HG02884 (cell line): ENCODE measurements around the gene RIMBP2.

Experiments used
- ATAC-seq: cut with Tn5 transposase; IDR thresholded peaks from one replicate; pipeline ENCODE4 v1.9.1; 2021; ENCODE audit warnings: mild to moderate bottlenecking, moderate library complexity; ENCODE audit not compliant: unreplicated experiment

The RIMBP2 gene

GRCh38 chr12:130639476-130640424, 76.3 kb downstream of the RIMBP2 start:
- no peak for ATAC-seq

DNA sequence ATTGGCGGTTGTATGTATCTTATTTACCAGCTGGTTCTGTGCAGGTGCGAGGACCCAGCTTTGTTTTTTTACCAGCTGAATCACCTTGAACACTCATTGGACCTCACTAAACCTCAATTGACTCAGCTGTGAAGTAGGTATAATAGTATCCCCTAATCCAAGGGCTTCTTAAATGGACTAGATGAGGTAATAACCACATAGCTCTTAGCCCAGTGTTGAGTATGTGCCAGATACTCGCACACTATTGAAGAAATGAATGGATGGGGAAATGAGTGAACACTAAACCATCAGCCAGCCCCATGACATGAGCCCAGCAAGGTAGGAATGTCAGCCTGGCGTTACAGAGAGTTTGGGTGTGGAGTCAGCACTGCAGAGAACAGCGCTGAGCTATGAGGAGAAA, 79.7 kb downstream of the RIMBP2 start:
- no peak for ATAC-seq

DNA sequence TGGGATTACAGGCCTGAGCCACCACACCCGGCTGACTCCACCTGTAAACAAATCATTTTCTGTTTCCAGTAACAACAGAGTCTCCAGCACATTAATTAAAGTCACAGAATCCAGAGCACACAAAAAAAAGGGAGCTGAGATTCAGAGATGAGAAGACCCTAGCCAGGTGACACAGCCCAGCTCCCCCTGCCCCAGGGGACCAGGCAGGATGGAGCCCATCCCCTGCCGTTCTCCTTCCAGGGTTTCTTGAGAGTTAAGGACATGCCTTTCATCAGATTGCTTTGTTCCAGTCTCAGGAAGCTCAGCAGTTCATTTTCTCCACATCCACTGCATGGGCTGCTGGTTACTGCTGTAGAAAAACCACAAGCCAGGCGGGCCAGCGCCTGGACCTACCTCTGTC, 81.2 kb downstream of the RIMBP2 start:
- no peak for ATAC-seq

DNA sequence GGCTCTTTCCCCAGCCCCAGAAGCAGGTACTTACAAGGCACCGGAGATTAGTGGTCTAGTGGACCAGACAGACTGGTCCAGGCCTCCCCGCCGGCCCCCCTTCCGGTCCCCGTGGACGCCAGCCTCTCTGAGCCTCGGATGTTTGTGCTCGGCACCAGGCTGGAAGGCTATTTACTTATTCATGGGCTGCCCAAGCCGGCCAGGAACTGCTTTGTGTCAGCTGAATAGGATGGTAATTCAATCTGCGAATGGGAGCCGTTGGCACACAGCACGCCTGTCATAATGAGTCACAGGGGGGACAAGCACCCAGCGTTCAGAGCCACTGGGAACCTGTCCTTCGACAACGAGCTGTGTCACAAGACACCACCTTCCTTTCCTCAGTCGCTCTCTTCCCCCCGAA, 82.3 kb downstream of the RIMBP2 start:
- ATAC-seq, result no peak

DNA sequence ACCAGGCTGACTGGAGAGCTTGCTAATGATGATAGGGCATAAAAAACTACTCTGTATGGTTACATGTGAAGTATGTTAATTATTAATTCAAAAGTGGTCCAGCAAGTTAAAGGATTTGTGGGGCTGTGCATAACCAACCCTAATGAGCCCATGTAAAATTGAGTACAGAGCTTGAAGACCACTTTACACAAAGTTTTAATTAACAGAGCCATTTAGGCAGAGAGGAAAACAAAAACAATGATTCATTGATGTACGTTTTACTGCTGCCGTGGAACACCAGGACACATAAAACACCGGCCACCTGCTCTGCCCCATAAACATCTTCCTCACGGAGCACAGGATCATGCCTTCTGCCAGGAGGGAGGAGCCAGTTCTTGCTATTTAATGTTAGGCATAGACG, 83.5 kb downstream of the RIMBP2 start:
- ATAC-seq, result no peak

- ATAC-seq, result no peak
These were observed 87.8 kb downstream of the RIMBP2 start for GRCh38 chr12:130628304-130628703.

DNA sequence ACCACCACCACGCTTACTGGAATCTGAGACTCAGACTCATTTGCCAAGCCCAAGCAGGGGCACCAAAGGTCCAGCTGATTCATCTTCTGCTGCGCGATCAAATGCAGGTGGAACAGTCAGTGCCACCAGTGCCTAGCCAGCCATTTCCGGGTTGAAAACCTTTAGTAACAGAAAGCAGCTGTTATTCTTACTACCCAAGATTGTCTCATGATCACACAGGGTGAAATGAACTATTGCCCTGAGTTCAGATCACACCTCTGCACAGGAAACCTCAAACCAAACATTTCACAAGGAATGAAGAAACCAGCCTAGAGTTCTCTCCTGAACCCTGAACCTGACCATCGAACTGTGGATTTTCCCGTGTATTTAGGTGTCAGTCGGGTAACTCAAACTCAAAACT, 88.9 kb downstream of the RIMBP2 start:
- ATAC-seq, result no peak

GRCh38 chr12:130626601-130627000, 89.5 kb downstream of the RIMBP2 start:
- no peak for ATAC-seq

- no peak for ATAC-seq
These were observed 90.9 kb downstream of the RIMBP2 start for GRCh38 chr12:130625201-130625600.

GRCh38 chr12:130622803-130623202, 93.3 kb downstream of the RIMBP2 start:
- no peak for ATAC-seq

DNA sequence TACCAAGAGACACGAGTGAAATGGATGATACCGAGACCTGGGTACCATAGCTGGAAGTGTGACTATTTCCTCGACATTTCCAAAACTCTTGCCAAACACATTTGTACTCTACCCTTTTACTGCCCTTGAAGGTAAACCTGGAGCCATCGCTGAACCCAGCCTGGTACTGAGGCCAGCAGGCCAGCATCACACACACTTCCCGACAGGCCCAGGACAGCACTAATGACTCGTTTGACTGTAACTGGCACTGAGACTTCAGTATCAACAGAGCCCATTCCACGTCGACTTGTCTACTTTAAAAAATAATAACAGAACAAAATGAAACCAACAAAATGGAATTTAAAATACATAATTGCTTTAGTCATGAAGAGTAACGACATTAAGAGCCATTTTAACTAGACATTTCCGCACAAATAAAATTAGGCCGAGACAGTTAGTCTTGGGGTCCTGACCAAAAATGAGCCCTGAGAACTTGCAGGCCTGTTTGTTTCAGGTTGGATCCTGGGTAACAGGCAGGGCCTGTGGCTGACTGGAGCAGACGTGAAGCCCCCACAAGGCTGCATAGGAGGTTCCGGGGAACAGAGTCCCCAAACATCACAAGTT, 94.3 kb downstream of the RIMBP2 start:
- ATAC-seq, result no peak

GRCh38 chr12:130620756-130621155, 95.3 kb downstream of the RIMBP2 start:
- no peak for ATAC-seq

DNA sequence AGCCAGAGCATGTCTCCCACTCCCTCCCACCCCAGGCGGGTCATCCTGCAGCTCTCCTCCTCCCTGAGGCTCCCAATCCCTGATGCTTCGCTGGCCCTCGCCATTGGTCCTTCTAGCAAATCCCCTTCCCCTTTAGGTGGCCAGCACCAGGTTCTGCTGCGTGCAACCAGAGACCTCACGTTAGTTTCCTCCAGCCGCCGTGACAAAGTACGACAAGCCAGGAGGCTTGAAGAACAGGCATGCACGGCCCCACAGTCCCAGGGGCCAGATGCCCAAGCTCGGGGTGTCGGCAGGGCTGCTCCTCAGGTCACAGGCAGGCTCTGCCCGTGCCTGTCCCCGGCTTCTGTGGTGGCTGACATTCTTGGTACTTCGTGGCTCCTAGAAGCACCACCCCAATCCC, 95.8 kb downstream of the RIMBP2 start:
- ATAC-seq, result no peak

- ATAC-seq, result no peak
These were observed 96.6 kb downstream of the RIMBP2 start for GRCh38 chr12:130619385-130620001.

GRCh38 chr12:130617219-130617618, 98.9 kb downstream of the RIMBP2 start:
- no peak for ATAC-seq

DNA sequence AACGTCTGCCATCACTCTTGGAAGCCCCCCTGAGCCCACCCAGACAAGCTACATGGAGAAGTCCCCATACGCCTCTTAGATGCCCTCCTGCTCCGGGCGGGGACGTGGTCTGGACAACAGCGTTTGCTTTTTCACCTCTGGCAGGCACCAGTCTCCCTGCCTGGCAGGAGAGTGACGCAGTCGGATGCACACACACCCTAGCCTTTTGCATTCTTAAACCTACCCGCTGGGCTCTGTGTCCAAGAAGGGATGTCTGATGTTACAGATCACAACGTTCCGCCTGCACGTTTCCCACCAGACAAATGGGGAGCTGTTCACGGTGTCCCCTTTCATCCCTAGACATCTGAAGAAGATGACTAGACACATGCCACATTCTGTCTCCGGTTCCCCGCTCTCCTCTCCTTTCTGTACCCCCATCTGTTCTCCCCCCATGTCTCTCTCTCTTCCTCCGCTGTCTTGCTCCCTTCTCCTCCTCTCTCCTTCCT, 100.2 kb downstream of the RIMBP2 start:
- ATAC-seq, result no peak

- ATAC-seq, result no peak
These were observed 101.6 kb downstream of the RIMBP2 start for GRCh38 chr12:130614530-130614905.

GRCh38 chr12:130613831-130614529, 102.1 kb downstream of the RIMBP2 start:
- no peak for ATAC-seq

- no peak for ATAC-seq
These were observed 103.0 kb downstream of the RIMBP2 start for GRCh38 chr12:130613131-130613530.

- ATAC-seq, result no peak
These were observed 104.8 kb downstream of the RIMBP2 start for GRCh38 chr12:130611026-130611905.
